HEK293 (cell line): ENCODE measurements around the gene TBC1D22A.

Experiments
- CTCF ChIA-PET: fragments of 350-600 bp; formaldehyde crosslinking; extraction: SDS; loops from one replicate; lab custom pipeline; 2021; ENCODE audit warnings: antibody characterized with exemption; lab: Yijun Ruan, JAX
- POLR2A ChIA-PET: fragments of 300-600 bp; formaldehyde crosslinking; extraction: SDS; loops from one replicate; lab custom pipeline; 2020; ENCODE audit warnings: antibody characterized with exemption, inconsistent platforms; lab: Yijun Ruan, JAX
- H3K27ac ChIP-seq: fragments of 200-500 bp; sonication (Bioruptor generic); 2 replicates; pipeline ENCODE4 v1.5.1; 2014; ENCODE audit warnings: low read depth, low read length, control low read depth, inconsistent platforms; ENCODE audit errors: extremely low read depth
- H3K36me3 ChIP-seq, 2 experiments: fragments of 200-500 bp in 1 of 2; sonication (Bioruptor generic) in 1 of 2; 1 replicate in 1 of 2; 2 replicates in 1 of 2; pipeline ENCODE4 v1.5.1; 2014 to 2017; ENCODE audit warnings: inconsistent platforms in 2 of 2, low read length in 2 of 2; ENCODE audit not compliant: control insufficient read depth in 2 of 2, insufficient read depth in 1 of 2
- H3K4me1 ChIP-seq: fragments of 200-500 bp; sonication (Bioruptor generic); 2 replicates; pipeline ENCODE4 v1.5.1; 2014; ENCODE audit warnings: mild to moderate bottlenecking, low read length, inconsistent platforms; ENCODE audit not compliant: control insufficient read depth, insufficient read depth
- H3K4me3 ChIP-seq: 2 replicates; pipeline ENCODE4 v1.5.1; 2011; ENCODE audit warnings: low read depth, mild to moderate bottlenecking, control low read depth, low read length, moderate library complexity
- H3K9me3 ChIP-seq: fragments of 200-500 bp; sonication (Bioruptor generic); 2 replicates; pipeline ENCODE4 v1.5.1; 2014; ENCODE audit warnings: low read depth, low read length, inconsistent platforms; ENCODE audit not compliant: control insufficient read depth, insufficient read depth
- MEIS1 ChIP-seq: sonication (generic); formaldehyde crosslinking; IDR thresholded peaks from 2 replicates; pipeline ENCODE4 v1.8.1; 2022; ENCODE audit warnings: missing genetic modification reagents, mild to moderate bottlenecking, borderline replicate concordance
- YY2 ChIP-seq: fragments of 450-650 bp; formaldehyde crosslinking; IDR thresholded peaks from 2 replicates; pipeline ENCODE4 v1.5.1; 2016; ENCODE audit warnings: missing biosample characterization, missing genetic modification characterization
- ZBTB17 ChIP-seq: fragments of 450-650 bp; formaldehyde crosslinking; IDR thresholded peaks from 2 replicates; pipeline ENCODE4 v1.5.1; 2016; ENCODE audit warnings: missing biosample characterization, missing genetic modification characterization
- ZBTB21 ChIP-seq: fragments of 450-650 bp; formaldehyde crosslinking; IDR thresholded peaks from 2 replicates; pipeline ENCODE4 v1.5.1; 2017; ENCODE audit warnings: missing biosample characterization, missing genetic modification characterization
- ZBTB8A ChIP-seq: fragments of 450-650 bp; formaldehyde crosslinking; IDR thresholded peaks from 2 replicates; pipeline ENCODE4 v1.5.1; 2016; ENCODE audit warnings: missing biosample characterization, missing genetic modification characterization
- ZEB2 ChIP-seq: fragments of 450-650 bp; formaldehyde crosslinking; IDR thresholded peaks from 2 replicates; pipeline ENCODE4 v1.5.1; 2016; ENCODE audit warnings: missing biosample characterization, missing genetic modification characterization
- ZFP41 ChIP-seq: fragments of 450-650 bp; formaldehyde crosslinking; IDR thresholded peaks from 2 replicates; pipeline ENCODE4 v1.5.1; 2016; ENCODE audit warnings: missing biosample characterization, missing genetic modification characterization, borderline replicate concordance
- ZNF302 ChIP-seq: fragments of 450-650 bp; formaldehyde crosslinking; IDR thresholded peaks from 2 replicates; pipeline ENCODE4 v1.5.1; 2016; ENCODE audit warnings: missing biosample characterization, missing genetic modification characterization, low read depth
- ZNF501 ChIP-seq: fragments of 450-650 bp; formaldehyde crosslinking; IDR thresholded peaks from 2 replicates; pipeline ENCODE4 v1.5.1; 2016; ENCODE audit warnings: missing biosample characterization, missing genetic modification characterization
- ZNF555 ChIP-seq: fragments of 450-650 bp; formaldehyde crosslinking; conservative IDR thresholded peaks from 2 replicates; pipeline ENCODE4 v1.5.1; 2017; ENCODE audit warnings: missing biosample characterization, mild to moderate bottlenecking, missing genetic modification characterization, inconsistent platforms
- ZNF561 ChIP-seq: fragments of 450-650 bp; IDR thresholded peaks from 2 replicates; pipeline ENCODE4 v1.5.1; 2018; ENCODE audit warnings: missing biosample characterization, missing genetic modification characterization, borderline replicate concordance
- ZNF623 ChIP-seq: fragments of 450-650 bp; formaldehyde crosslinking; IDR thresholded peaks from 2 replicates; pipeline ENCODE4 v1.5.1; 2016; ENCODE audit warnings: missing biosample characterization, missing genetic modification characterization
- ZNF660 ChIP-seq: fragments of 450-650 bp; IDR thresholded peaks from 2 replicates; pipeline ENCODE4 v1.5.1; 2018; ENCODE audit warnings: missing biosample characterization, mild to moderate bottlenecking, missing genetic modification characterization
- ZNF776 ChIP-seq: fragments of 450-650 bp; formaldehyde crosslinking; IDR thresholded peaks from 2 replicates; pipeline ENCODE4 v1.5.0; 2017; ENCODE audit warnings: missing biosample characterization, missing genetic modification characterization, borderline replicate concordance
- ZNF791 ChIP-seq: fragments of 450-650 bp; formaldehyde crosslinking; IDR thresholded peaks from 2 replicates; pipeline ENCODE4 v1.5.1; 2016; ENCODE audit warnings: missing biosample characterization, missing genetic modification characterization
- TF ChIP-seq, protein P1 (sequence below): fragments of 450-650 bp; formaldehyde crosslinking; IDR thresholded peaks from 2 replicates; pipeline ENCODE4 v1.5.1; 2016; ENCODE audit warnings: missing biosample characterization, missing genetic modification characterization, low read depth
- TF ChIP-seq, protein P2 (sequence below): fragments of 450-650 bp; formaldehyde crosslinking; IDR thresholded peaks from 2 replicates; pipeline ENCODE4 v1.5.1; 2017; ENCODE audit warnings: missing biosample characterization, missing genetic modification characterization
- TF ChIP-seq, protein P3 (sequence below): sonication (generic); formaldehyde crosslinking; IDR thresholded peaks from 2 replicates; pipeline ENCODE4 v1.8.1; 2022; ENCODE audit warnings: mild to moderate bottlenecking, moderate library complexity, missing genetic modification reagents
- TF ChIP-seq, protein P4 (sequence below): fragments of 450-650 bp; formaldehyde crosslinking; IDR thresholded peaks from 2 replicates; pipeline ENCODE4 v1.5.1; 2016; ENCODE audit warnings: missing biosample characterization, missing genetic modification characterization
- TF ChIP-seq, protein P5 (sequence below): fragments of 450-650 bp; formaldehyde crosslinking; conservative IDR thresholded peaks from 2 replicates; pipeline ENCODE4 v1.5.1; 2016; ENCODE audit warnings: low read depth, missing biosample characterization, missing genetic modification characterization
- TF ChIP-seq, protein P6 (sequence below): fragments of 450-650 bp; IDR thresholded peaks from 2 replicates; pipeline ENCODE4 v1.5.1; 2018; ENCODE audit warnings: missing biosample characterization, mild to moderate bottlenecking, missing genetic modification characterization

Gene TBC1D22A

DNA sequence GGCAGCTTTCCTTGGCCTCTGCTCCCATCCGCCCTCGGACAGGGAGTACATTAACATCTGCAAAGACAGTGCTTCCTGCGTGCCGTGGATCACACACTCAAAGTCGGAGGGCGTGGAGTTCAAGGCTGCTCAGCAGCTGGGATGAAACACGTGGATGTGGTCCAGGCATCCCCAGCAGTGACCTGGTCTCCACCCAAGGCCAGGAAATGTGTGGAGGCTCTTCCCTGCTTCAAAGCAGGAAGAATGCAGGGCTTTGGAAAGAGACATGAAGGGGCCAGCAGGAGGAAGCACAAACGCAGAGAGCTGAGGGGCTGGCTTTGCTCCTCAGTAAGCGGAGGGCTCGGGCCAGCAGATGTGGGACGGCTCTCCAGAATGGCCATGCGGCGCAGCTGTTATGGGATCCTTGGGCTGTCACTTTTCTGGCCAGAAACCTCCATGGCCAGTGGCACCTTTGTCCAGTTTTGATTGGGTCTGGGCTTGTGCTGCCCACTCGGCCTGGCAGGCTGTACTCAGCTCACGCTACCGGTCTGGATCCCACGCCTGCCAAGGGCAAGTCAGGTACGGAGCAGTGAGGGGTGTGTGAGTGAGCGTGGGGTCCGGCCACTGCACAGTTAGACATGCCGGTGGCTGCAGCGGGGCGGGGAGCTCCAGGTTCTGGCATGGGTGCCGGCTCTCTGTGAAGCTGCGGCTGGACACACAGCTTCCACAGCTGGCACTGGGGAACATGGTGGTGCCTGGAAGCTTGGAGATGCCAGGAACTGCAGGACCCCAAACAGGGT is 438.0 kb downstream of the TBC1D22A start (continued):
- TF ChIP-seq, protein P1, sequence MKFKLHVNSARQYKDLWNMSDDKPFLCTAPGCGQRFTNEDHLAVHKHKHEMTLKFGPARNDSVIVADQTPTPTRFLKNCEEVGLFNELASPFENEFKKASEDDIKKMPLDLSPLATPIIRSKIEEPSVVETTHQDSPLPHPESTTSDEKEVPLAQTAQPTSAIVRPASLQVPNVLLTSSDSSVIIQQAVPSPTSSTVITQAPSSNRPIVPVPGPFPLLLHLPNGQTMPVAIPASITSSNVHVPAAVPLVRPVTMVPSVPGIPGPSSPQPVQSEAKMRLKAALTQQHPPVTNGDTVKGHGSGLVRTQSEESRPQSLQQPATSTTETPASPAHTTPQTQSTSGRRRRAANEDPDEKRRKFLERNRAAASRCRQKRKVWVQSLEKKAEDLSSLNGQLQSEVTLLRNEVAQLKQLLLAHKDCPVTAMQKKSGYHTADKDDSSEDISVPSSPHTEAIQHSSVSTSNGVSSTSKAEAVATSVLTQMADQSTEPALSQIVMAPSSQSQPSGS (tag by site-specific recombination): no peak
- TF ChIP-seq ZNF776 (tag by site-specific recombination) (no peak), ZFP41 (tag by site-specific recombination) (no peak), ZNF302 (tag by site-specific recombination) (no peak), ZNF623 (tag by site-specific recombination) (no peak), ZNF555 (tag by site-specific recombination) (no peak), MEIS1 (CRISPR knock-in tag) (no peak), YY2 (tag by site-specific recombination) (no peak), ZBTB21 (tag by site-specific recombination) (no peak), ZBTB8A (tag by site-specific recombination) (no peak), ZNF791 (tag by site-specific recombination) (no peak), ZBTB17 (no peak)
- TF ChIP-seq, protein P2, sequence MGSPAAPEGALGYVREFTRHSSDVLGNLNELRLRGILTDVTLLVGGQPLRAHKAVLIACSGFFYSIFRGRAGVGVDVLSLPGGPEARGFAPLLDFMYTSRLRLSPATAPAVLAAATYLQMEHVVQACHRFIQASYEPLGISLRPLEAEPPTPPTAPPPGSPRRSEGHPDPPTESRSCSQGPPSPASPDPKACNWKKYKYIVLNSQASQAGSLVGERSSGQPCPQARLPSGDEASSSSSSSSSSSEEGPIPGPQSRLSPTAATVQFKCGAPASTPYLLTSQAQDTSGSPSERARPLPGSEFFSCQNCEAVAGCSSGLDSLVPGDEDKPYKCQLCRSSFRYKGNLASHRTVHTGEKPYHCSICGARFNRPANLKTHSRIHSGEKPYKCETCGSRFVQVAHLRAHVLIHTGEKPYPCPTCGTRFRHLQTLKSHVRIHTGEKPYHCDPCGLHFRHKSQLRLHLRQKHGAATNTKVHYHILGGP (tag by site-specific recombination): no peak
- TF ChIP-seq, protein P3, sequence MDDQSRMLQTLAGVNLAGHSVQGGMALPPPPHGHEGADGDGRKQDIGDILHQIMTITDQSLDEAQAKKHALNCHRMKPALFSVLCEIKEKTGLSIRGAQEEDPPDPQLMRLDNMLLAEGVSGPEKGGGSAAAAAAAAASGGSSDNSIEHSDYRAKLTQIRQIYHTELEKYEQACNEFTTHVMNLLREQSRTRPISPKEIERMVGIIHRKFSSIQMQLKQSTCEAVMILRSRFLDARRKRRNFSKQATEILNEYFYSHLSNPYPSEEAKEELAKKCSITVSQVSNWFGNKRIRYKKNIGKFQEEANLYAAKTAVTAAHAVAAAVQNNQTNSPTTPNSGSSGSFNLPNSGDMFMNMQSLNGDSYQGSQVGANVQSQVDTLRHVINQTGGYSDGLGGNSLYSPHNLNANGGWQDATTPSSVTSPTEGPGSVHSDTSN (CRISPR knock-in tag): no peak
- TF ChIP-seq, protein P4, sequence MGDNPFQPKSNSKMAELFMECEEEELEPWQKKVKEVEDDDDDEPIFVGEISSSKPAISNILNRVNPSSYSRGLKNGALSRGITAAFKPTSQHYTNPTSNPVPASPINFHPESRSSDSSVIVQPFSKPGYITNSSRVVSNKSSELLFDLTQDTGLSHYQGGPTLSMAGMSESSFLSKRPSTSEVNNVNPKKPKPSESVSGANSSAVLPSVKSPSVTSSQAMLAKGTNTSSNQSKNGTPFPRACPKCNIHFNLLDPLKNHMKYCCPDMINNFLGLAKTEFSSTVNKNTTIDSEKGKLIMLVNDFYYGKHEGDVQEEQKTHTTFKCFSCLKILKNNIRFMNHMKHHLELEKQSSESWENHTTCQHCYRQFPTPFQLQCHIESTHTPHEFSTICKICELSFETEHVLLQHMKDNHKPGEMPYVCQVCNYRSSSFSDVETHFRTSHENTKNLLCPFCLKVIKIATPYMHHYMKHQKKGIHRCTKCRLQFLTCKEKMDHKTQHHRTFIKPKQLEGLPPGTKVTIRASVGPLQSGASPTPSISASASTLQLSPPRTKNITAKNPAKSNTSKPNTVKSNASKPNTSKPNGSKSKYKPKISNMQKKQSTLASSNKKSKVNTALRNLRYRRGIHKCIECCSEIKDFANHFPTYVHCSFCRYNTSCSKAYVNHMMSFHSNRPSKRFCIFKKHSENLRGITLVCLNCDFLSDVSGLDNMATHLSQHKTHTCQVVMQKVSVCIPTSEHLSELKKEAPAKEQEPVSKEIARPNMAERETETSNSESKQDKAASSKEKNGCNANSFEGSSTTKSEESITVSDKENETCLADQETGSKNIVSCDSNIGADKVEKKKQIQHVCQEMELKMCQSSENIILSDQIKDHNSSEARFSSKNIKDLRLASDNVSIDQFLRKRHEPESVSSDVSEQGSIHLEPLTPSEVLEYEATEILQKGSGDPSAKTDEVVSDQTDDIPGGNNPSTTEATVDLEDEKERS (tag by site-specific recombination): no peak

DNA sequence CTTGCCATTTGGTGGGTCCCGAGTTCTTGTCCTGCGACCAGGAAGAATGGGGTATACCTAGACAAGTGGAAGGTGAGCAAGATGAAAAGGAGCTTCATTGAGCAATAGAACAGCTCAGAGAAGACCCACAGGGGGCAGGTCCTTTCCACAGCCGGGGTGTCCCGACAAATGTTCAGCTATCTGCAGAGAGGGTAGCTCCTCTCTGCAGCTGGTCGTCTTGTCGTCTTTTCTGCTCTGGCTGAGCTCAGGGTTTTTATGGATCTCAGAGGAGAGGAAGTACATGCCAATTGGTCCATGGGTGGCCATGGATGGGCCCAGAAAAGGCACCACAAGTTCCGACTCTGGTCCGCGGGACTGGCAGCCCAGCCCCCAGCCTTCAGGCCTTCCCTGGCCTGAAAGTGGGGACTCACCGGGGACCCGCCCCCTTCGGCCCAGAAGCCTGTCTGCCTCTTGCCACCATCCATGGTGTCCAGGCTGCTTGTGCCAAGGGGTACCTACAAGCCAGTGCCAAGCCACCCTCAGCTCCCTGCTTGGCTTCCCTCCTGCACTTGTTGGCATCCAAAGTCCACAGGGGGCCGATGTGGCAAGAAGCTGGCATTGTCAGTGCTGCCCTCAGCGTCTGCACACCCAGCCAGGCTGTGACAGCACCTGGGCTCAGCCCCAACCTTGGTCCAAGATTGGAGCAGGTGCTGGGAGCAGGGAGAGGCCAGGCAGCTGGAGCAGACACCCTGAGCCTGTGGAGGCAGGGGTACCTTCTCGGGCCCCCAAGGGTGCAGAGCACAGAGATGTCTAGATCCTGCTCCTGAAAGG is 438.9 kb downstream of the TBC1D22A start:
- CTCF ChIA-PET: interaction anchor here (0.5 to 1.1 kb wide), 2 partner anchors 12 to 120 kb away, joined by 3 to 6 read pairs; no protein-coding TSS in a partner anchor
- H3K9me3 ChIP-seq: no peaks in the 10 kb centered on the region
- POLR2A ChIA-PET: no interaction called here
- no peak overlapping the region for H3K27ac ChIP-seq
- H3K4me1 ChIP-seq: no peaks in the 10 kb centered on the region
- no peaks in the 10 kb centered on the region for H3K36me3 ChIP-seq
- no peak overlapping the region for H3K4me3 ChIP-seq
- TF ChIP-seq ZNF561 (tag by site-specific recombination): no peak
- no peak for TF ChIP-seq ZEB2 (tag by site-specific recombination)
- no peak for TF ChIP-seq ZNF660 (tag by site-specific recombination)
- no peak for TF ChIP-seq ZNF501 (tag by site-specific recombination)
- TF ChIP-seq, protein P5, sequence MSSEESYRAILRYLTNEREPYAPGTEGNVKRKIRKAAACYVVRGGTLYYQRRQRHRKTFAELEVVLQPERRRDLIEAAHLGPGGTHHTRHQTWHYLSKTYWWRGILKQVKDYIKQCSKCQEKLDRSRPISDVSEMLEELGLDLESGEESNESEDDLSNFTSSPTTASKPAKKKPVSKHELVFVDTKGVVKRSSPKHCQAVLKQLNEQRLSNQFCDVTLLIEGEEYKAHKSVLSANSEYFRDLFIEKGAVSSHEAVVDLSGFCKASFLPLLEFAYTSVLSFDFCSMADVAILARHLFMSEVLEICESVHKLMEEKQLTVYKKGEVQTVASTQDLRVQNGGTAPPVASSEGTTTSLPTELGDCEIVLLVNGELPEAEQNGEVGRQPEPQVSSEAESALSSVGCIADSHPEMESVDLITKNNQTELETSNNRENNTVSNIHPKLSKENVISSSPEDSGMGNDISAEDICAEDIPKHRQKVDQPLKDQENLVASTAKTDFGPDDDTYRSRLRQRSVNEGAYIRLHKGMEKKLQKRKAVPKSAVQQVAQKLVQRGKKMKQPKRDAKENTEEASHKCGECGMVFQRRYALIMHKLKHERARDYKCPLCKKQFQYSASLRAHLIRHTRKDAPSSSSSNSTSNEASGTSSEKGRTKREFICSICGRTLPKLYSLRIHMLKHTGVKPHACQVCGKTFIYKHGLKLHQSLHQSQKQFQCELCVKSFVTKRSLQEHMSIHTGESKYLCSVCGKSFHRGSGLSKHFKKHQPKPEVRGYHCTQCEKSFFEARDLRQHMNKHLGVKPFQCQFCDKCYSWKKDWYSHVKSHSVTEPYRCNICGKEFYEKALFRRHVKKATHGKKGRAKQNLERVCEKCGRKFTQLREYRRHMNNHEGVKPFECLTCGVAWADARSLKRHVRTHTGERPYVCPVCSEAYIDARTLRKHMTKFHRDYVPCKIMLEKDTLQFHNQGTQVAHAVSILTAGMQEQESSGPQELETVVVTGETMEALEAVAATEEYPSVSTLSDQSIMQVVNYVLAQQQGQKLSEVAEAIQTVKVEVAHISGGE (tag by site-specific recombination): no peak
- TF ChIP-seq, protein P6, sequence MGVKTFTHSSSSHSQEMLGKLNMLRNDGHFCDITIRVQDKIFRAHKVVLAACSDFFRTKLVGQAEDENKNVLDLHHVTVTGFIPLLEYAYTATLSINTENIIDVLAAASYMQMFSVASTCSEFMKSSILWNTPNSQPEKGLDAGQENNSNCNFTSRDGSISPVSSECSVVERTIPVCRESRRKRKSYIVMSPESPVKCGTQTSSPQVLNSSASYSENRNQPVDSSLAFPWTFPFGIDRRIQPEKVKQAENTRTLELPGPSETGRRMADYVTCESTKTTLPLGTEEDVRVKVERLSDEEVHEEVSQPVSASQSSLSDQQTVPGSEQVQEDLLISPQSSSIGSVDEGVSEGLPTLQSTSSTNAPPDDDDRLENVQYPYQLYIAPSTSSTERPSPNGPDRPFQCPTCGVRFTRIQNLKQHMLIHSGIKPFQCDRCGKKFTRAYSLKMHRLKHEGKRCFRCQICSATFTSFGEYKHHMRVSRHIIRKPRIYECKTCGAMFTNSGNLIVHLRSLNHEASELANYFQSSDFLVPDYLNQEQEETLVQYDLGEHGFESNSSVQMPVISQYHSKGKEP (tag by site-specific recombination): no peak
